Skeletal muscle cell (primary cell): ENCODE results near the gene COLEC12.

Experiments used
- DNase-seq: peaks from one replicate; pipeline ENCODE4 v3.0.0-alpha.2; 2010; ENCODE audit warnings: low read depth
- H3K4me3 ChIP-seq: 2 replicates; pipeline ENCODE4 v1.5.1; 2011; ENCODE audit warnings: low read depth, mild to moderate bottlenecking, control low read depth, low read length, moderate library complexity

COLEC12 gene

DNA sequence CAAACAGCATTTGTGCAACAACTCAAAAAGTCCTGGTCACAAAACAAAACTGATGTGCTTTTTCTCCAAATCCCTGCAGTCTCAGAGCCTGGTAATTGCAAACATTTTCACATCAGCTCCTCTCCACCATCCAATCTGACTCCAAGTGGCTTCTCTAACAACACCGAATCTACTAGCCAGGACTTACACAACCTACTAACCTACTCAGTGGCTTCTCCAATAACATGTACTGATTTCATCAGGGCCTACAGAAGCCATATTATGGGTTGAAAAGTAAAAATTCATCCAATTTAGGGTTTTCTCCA is 104.3 kb downstream of the COLEC12 start:
- DNase-seq, result no peak

DNA sequence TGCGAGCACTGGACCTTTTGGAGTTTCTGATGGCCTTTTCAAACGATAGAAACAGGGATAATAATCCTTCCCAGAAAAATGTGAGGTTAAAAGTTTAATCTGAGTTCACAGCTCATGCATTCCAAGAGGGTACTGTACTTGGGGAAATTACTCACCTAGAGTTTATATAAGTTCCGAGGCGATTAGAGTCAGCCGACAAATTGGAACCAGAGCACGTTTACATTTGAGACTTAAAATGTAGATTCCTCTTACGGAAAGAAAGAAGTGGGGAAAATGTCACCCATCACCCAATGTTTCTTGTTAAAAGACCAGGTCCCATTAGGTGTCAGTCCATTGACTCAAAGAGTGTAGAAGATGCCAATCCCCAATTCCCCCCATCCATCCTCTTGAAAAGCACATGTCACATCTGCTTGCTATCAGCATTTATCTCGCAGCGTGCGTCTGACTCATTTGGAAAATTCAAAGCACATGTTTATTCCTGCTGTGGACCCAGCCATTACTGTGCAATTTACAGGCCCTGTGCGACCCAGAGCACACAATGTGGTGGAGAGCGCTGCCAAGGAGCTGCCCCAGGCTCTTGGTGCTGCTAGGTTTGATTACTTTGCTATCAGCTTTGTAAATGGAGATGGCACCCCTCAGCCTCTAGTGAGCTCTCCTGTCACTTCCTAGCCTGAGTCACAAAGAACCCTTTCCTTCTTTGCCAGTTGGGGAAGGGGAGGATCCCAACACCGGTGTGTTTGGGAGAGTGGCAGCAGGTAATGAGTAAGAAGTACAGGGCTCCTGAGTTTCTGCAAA is 104.8 kb downstream of the COLEC12 start:
- H3K4me3 ChIP-seq, result no peak overlapping the region
- DNase-seq, result no peak

More for the DNA sequence above, 104.3 kb downstream of the COLEC12 start:
- H3K4me3 ChIP-seq, result no peak overlapping the region

DNA sequence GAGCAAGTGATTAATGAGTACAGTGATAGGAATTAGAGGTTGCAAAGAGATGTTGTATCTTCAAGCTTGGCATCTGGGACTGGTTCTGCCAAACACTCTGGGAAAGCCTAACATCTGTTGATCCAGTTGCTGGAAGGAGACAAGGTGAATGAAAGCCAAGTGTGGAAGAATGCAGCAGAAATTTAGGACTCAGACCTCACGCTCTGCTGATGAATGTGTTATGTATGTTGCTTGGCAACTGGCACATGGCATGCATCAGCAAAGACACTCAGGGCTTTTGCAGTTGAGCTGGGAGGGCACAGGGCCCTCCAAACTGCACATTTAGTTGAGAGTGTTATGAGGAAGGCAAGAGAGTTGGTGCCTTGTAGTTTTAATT is 105.5 kb downstream of the COLEC12 start:
- no peak overlapping the region for H3K4me3 ChIP-seq
- DNase-seq, result no peak

DNA sequence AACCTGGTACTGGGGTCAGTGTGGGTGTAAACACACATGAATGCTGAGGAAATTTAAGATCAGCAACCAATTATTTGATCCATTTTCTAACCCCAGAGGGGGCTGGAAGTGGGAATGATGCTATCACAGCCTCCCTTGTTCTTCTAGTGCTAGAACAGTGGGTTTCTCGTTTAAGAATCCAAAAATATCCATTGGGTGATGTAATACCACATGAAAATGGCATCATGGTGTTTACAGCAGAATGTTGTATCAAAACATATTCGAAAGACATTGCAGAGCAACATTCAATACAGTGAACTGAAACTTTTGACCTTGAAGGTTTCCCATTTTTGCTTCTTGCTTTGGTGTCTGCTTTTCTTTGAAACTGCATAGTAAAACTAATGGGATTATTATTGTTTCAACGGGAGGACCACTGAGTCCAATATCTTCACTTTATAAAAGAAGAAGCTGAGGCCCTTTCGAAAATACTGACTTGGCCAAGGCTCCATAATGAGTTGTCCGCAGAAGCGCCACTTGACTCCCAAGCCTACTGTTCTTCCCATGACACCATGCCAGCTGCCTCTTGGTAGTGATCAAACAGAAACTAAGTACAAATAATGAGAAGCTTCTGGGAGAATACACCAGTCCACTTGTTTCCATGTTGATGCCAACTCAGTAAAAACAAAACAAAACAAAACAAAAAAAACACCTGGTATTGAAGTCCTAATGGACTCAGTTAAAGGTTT is 106.1 kb downstream of the COLEC12 start:
- no peak for DNase-seq
- no peak overlapping the region for H3K4me3 ChIP-seq

DNA sequence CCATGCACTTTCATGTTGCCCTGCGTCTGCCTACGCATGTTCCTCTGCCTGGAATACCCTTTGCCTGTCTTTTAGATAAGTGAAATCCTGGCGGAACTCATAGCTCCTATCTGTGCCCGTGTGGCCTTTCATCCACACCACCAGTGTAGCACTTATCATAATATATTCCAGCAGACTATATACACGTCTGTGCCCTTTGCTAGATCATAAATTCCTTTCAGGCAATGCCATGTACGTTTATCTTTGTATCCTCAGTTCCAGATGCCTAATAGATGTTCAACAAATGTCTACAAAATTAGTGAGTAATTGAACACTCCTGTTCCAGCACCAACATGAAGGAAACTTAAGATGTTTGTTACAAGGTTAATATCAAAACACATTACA is 106.9 kb downstream of the COLEC12 start:
- no peak for DNase-seq
- no peak overlapping the region for H3K4me3 ChIP-seq

DNA sequence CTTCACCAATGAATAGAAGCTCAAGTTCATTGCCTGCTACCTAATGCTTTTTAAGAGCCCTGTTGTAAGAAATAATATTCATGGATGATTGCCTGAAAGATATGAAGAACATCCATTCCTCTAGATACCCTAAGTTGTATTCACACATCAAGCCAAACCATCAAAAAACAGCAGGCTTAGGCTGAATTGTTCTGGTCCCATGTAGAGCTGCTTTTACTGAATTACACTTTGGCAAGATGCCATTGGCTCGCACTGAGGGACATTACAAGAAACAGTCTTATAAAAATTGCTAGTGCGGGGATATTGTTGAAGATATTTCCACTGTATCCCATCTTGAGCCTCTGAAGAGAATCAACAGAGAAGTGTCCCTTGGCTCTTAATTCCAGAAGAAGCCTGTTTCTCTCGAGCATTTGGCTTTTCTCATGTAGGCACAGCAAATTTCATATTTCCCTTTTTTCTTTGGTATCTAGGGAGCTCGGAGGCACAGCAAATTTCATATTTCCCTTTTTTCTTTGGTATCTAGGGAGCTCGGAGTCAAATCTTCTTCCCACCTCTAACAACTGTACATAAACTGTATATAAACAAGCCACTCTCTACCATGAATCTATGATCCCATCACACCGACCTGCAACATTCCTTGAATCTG is 107.5 kb downstream of the COLEC12 start:
- no peak overlapping the region for H3K4me3 ChIP-seq
- no peak for DNase-seq

DNA sequence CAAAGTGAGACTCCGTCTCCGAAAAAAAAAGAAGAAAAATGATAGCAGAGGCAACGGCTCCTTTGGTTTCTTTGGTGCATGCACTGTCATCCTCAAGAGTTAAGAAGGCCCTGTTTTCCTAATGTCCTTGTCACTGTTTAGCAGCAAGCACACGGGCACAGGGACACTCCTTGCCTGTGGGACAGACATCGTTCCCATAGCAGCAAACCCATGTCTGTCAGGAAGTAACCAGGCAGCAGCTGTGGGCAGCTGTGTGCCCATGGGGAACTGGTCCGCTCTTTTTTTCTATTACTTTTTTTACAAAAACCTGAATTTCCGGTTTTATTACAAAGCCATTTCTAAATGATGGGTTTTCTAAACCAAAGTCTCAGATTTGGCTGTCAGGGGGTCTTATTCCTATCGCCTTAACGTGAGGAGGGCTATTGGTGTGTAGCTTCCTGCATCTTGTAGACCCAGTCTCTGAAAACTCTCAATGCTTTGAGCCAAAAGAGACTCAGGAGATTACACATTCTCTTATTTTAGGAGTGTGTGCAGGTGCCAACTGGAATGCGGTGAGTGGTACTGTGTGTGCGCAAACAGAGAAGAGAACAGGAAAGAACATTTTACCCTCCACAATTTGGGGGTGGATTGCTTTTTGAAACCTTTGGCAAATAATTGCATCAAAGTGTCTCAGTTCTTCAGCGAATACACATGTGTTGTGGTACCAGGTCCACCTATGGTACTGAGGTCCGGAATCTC is 109.6 kb downstream of the COLEC12 start:
- H3K4me3 ChIP-seq, result no peak overlapping the region
- DNase-seq, result no peak

DNA sequence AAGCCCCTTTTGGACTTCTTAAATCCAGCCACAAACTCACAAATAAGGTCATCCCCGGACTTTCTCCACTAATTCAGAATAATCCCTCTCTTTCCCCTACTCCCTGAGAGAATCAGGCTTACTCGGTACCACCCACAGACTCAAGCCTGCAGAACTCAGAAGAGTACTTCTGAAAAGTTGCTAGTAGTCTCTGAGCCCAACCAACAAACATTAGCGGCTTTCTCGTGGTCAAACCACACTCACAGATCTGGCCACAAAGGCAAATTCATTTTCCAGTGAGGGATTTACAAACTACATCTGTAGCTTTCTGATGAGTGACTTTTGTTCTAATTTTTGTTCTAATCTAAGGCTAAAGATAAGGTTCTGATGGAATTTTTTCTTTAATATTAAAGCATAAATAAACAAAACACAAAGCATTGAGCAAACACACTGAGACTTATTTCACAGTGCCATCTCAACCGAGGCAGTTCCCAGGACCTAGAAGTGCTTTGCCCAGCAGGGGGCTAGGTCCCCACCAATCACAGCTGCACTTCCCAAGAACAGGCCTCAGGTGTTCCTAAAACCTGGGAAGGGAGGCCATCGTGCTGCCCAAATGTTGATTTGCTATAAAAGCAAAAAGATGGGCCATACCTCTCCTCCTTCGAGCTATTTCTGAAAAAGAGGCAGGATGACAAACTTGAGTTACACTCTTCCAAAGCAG is 110.7 kb downstream of the COLEC12 start:
- no peak for DNase-seq

DNA sequence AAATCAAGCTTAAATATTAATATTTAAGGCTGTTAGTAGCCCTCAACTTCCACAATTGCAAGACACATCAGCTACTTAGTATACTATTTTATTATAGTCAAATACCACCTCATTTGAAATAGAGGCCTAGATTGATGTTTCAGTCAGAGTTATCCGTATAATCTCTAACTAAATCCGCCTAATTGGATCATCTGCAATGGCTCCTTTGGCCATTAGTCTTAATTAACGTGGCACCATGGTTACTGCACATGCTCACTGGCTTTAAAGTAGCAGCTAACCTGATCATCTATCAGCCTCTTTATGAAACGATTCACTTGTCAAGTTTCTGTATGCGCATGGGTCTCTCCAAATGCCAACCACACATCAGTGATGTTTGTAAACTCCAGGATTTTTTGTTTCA is 112.3 kb downstream of the COLEC12 start:
- no peak for DNase-seq
- no peak overlapping the region for H3K4me3 ChIP-seq

More for the DNA sequence above, 110.7 kb downstream of the COLEC12 start:
- H3K4me3 ChIP-seq, result no peak overlapping the region

DNA sequence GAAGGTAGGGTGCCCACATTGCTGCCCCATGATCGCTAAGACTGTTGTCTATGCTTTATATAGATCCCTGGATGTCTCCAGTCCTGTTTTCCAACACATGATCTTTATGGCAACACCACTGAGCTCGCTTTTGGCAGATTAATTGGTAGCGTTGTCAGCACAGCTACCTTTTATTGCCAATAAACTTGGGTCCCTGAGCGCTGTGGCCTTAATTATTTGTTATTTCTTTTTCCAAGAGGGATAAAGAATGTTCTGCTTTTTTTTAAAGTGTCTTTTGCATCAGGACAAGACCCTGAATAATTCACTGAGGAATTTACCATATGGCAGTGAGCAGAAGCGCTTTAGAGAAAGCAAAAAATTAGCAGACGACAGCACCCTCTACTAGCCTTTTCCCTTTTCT is 113.5 kb downstream of the COLEC12 start:
- H3K4me3 ChIP-seq, result no peak overlapping the region
- no peak for DNase-seq

DNA sequence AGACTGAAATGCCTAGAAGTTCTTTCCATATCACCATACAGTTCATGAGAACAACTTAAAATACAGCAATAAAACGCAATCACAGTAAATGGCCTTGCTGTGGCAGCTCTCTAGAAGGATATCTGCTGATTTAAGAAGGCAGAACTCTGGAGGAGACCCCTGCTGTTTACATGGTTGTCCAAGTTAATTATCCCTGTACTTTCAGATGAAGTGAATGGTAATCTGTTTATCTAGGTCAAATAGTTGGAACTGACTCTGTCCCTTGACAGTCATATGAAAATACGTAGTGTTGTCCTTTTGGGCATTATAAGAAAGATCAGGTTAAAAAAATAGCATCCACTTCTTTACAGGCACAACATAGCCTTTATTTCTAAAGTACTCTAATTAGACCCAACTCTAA is 115.6 kb downstream of the COLEC12 start:
- H3K4me3 ChIP-seq, result no peak overlapping the region
- DNase-seq, result no peak

DNA sequence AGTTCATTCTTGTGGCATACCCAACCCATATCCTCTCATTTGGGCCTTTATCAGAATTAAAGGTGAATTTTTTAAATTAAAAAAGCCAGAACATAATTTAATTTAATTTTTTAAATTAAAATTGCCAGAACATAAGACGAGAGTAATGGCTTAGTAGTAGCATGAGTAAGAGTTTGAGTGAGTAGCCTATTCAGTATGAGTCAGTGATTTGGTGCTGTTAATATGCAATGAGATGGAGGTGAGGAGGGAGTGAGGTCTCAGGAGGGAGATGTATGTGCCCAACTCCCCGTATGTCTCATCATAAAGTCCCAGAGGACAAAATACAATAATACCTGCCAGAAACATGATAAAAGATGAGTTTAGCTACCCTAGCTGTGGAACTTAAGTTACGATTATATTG is 117.4 kb downstream of the COLEC12 start:
- no peak for DNase-seq
- H3K4me3 ChIP-seq, result no peak overlapping the region

DNA sequence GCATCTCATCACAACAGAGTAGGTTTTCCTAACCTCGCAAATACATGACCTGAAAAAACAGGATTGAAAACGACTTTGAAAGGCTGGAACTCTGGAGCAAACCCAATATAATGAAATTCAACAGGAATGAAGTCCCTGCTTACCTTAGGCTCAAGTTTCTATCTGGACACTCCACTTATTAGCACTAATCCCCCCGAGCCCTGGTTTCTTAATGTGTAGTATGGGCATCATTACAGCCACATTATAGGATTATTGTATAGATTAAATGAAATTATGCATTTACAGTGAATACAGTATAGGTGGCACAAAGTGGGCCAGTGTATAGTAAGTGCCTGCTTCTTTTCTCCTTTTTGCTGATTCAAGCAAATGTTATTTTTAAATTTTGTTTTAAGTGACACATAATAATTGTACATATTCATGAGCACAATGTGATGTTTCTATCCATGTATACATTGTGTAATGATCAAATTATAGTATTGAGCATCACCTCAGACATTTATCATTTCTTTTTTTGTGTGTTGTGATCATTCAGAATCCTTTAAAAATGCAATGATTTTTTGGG is 118.0 kb downstream of the COLEC12 start:
- H3K4me3 ChIP-seq, result no peak overlapping the region
- no peak for DNase-seq

DNA sequence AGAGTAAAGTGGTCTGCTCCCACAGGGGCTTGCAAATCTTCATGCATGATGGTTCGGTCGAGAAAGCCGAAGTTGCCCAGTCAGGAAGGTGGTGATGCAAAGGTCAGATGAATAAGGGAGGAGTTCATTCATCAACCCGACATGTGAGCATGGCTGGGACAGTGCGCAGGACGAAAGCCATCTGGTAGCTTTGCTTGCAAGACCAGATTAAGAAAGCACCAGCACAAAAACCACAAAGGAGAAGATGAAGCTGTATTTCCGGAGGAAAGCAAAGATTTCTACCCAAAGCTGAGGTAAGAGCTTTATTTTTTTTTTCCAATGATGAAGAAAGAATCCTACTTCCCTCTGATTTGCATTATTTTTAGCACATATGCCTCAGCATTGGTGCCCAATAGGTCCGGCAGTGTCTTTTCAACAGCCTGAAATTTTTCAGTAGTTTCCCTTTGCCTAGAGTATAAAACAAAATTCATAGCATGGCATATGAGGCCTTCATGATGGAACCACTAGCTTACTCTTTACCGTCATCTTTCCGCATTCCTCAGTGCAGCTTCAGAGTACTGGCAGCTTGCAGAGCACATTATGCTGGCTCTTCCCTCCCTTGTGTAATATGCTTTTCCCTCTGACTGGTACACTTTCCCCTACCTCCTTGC is 120.7 kb downstream of the COLEC12 start:
- no peak overlapping the region for H3K4me3 ChIP-seq
- DNase-seq, result no peak

DNA sequence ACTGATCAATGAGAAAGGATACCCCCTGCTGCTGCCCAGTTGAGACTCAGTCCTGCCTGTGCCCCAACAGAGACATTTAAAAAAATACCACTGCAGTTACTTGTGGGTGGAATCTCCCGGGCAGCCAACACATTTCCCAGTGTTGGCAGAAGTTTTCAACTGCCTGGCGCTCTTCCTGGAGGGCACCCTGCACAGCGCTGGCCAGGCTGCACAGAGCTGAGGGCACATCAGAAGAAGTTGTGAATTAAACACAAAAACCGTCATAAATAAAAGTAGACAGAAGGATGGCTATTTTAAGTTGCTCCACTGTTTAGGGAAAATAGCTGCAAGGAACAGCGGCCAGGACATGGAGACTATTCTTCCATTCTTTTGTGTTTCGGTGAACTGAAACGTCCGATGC is 122.4 kb downstream of the COLEC12 start:
- no peak for DNase-seq
- H3K4me3 ChIP-seq, result no peak overlapping the region

DNA sequence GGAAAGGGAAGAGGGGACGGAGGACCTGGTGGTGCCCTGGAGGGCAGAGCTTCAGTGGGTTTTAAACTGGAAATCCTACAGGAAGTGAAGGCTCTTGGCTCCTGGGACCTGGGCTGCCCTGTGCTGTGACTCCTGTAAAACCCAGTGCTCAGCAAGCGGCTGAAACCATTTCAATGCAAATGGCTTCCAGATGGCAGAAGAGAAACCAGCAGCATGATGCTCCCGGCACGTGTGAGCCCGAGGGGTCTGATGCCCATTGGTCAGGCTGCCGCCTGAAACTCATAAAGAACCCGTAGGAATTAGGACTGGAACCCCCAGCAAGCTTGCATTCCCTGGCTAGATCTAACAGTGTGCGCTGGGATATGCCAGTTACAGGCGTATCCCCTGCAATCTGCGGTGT is 123.4 kb downstream of the COLEC12 start:
- DNase-seq, result no peak

DNA sequence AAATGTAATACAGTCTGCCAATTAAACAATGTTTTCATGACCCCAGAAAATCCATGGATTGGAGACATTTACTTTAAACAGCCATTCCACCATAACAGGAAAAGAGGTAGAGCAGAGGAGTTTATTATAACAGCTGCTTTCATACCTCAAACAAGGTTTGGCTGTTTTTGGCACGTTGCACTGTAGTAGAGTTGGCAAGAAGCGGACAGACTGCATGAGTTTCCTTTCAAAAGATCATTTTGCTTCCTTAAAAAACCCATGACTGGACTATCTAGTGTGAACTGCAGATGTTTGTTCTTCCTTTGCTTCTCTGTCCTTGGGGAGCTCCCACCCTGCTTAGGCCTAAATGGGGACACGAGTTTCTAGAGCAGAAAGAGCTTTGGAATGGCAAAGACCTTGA is 124.2 kb downstream of the COLEC12 start:
- DNase-seq, result no peak
- H3K4me3 ChIP-seq, result no peak overlapping the region

More for the DNA sequence above, 123.4 kb downstream of the COLEC12 start:
- no peak overlapping the region for H3K4me3 ChIP-seq

DNA sequence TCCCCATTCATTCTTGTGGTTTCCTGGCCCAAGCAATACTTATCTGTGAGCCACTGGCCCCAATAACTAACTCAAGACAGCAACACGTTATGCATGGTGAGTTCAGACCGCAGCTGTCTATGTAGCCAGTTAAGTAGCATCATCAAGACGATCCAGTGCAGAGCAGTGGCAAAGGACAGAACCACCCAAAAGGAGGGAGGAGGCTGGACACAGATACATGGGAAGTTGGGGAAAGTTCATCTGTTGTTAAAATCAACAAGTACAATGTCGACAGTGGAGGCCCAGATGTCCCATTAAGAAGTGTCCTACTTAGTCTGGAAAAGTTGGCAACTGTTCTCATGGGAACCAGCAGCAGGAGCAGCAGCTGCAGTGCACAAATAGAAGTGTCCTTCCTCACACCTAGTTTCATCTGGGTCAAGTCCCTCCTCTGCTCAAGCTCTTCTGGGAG is 125.8 kb downstream of the COLEC12 start:
- no peak for DNase-seq
- H3K4me3 ChIP-seq, result no peak overlapping the region

DNA sequence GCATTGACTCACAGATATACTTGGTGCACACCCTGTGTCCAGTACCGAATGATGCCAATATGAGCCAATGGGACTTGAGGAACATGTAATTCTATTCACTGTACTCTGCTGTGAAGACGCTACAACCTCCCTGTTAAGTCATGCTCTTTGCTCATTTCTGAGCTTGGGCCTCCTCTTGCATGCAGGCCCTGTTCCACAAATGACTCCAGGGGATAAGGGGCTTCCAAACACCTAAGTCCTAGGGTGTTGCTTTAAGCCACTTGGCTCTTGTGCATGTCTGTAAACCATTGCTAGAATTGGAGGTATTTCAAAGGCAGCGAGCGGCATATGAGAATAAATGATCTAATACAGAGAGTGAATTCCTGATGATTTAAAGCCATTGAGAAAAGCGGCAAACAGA is 126.7 kb downstream of the COLEC12 start:
- no peak for DNase-seq
- H3K4me3 ChIP-seq, result no peak overlapping the region
